Measurements from ENCODE around the gene DEFB132. TPM values are rescaled to one million over a fixed set of nuclear protein-coding genes. Genes with fewer than 3 reads are reported as not detected.

DEFB132 gene
- total and polyA plus RNA-seq, 2 of the 8 experiments (the other 6 are each of a cell fraction or from before 2014, with no cell fraction given) = not detected

DNA sequence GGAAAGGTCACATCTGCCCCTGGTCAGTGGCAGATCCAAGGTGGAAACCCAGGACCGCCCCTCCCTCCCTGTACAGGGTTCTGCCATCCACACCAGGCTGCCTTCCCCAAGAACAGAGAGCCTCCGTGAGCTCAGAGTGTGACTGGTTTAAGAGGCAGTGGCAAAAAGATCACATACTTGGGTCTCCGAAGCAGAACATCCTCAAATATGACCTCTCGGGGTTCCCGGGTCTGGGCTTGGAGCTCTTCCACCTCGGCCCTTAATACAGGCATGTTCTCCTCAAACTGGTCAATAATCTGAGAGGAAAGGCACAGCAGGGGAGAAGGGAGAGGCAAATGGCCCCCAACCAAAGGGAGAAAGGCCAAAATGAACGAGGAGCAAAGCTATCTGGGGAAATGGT lies 18.3 kb downstream of the DEFB132 start (continued):
- TF ChIP-seq, protein P1, sequence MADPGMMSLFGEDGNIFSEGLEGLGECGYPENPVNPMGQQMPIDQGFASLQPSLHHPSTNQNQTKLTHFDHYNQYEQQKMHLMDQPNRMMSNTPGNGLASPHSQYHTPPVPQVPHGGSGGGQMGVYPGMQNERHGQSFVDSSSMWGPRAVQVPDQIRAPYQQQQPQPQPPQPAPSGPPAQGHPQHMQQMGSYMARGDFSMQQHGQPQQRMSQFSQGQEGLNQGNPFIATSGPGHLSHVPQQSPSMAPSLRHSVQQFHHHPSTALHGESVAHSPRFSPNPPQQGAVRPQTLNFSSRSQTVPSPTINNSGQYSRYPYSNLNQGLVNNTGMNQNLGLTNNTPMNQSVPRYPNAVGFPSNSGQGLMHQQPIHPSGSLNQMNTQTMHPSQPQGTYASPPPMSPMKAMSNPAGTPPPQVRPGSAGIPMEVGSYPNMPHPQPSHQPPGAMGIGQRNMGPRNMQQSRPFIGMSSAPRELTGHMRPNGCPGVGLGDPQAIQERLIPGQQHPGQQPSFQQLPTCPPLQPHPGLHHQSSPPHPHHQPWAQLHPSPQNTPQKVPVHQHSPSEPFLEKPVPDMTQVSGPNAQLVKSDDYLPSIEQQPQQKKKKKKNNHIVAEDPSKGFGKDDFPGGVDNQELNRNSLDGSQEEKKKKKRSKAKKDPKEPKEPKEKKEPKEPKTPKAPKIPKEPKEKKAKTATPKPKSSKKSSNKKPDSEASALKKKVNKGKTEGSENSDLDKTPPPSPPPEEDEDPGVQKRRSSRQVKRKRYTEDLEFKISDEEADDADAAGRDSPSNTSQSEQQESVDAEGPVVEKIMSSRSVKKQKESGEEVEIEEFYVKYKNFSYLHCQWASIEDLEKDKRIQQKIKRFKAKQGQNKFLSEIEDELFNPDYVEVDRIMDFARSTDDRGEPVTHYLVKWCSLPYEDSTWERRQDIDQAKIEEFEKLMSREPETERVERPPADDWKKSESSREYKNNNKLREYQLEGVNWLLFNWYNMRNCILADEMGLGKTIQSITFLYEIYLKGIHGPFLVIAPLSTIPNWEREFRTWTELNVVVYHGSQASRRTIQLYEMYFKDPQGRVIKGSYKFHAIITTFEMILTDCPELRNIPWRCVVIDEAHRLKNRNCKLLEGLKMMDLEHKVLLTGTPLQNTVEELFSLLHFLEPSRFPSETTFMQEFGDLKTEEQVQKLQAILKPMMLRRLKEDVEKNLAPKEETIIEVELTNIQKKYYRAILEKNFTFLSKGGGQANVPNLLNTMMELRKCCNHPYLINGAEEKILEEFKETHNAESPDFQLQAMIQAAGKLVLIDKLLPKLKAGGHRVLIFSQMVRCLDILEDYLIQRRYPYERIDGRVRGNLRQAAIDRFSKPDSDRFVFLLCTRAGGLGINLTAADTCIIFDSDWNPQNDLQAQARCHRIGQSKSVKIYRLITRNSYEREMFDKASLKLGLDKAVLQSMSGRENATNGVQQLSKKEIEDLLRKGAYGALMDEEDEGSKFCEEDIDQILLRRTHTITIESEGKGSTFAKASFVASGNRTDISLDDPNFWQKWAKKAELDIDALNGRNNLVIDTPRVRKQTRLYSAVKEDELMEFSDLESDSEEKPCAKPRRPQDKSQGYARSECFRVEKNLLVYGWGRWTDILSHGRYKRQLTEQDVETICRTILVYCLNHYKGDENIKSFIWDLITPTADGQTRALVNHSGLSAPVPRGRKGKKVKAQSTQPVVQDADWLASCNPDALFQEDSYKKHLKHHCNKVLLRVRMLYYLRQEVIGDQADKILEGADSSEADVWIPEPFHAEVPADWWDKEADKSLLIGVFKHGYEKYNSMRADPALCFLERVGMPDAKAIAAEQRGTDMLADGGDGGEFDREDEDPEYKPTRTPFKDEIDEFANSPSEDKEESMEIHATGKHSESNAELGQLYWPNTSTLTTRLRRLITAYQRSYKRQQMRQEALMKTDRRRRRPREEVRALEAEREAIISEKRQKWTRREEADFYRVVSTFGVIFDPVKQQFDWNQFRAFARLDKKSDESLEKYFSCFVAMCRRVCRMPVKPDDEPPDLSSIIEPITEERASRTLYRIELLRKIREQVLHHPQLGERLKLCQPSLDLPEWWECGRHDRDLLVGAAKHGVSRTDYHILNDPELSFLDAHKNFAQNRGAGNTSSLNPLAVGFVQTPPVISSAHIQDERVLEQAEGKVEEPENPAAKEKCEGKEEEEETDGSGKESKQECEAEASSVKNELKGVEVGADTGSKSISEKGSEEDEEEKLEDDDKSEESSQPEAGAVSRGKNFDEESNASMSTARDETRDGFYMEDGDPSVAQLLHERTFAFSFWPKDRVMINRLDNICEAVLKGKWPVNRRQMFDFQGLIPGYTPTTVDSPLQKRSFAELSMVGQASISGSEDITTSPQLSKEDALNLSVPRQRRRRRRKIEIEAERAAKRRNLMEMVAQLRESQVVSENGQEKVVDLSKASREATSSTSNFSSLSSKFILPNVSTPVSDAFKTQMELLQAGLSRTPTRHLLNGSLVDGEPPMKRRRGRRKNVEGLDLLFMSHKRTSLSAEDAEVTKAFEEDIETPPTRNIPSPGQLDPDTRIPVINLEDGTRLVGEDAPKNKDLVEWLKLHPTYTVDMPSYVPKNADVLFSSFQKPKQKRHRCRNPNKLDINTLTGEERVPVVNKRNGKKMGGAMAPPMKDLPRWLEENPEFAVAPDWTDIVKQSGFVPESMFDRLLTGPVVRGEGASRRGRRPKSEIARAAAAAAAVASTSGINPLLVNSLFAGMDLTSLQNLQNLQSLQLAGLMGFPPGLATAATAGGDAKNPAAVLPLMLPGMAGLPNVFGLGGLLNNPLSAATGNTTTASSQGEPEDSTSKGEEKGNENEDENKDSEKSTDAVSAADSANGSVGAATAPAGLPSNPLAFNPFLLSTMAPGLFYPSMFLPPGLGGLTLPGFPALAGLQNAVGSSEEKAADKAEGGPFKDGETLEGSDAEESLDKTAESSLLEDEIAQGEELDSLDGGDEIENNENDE (IDR thresholded peaks at IDR 0.05; ENCODE audit: insufficient replicate concordance, low read length) = no peak
- no peak for TF ChIP-seq BCL11A (IDR thresholded peaks at IDR 0.05; ENCODE audit: low read depth in 2 of 2, low read length in 2 of 2)
- TF ChIP-seq JUND (IDR thresholded peaks at IDR 0.05; ENCODE audit: low read length) = no peak
- no peak for TF ChIP-seq POLR2AphosphoS5 (IDR thresholded peaks at IDR 0.05; ENCODE audit: low read depth, low read length)
- TF ChIP-seq JUN (IDR thresholded peaks at IDR 0.05; ENCODE audit: low read depth, low read length) = no peak
- TF ChIP-seq CHD1 (IDR thresholded peaks at IDR 0.05; ENCODE audit: low read depth, low read length) = no peak
- TF ChIP-seq HDAC2 (IDR thresholded peaks at IDR 0.05; ENCODE audit: borderline replicate concordance in 1 of 2, low read depth in 2 of 2, low read length in 2 of 2) = no peak
- no peak for TF ChIP-seq PHF8 (conservative IDR thresholded peaks at IDR 0.05; ENCODE audit: low read depth, low read length)
- TF ChIP-seq, protein P2, sequence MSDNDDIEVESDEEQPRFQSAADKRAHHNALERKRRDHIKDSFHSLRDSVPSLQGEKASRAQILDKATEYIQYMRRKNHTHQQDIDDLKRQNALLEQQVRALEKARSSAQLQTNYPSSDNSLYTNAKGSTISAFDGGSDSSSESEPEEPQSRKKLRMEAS (IDR thresholded peaks at IDR 0.05) = no peak
